GM18505 (cell line): ENCODE measurements around the gene CRABP2.

ENCODE experiments used
- ATAC-seq: cut with Tn5 transposase; IDR thresholded peaks from one replicate; pipeline ENCODE4 v1.9.1; 2021; ENCODE audit not compliant: unreplicated experiment
- POLR2A ChIP-seq: IDR thresholded peaks from 4 replicates; pipeline ENCODE4 v1.6.1; 2011; ENCODE audit warnings: borderline replicate concordance; ENCODE audit not compliant: insufficient read depth, insufficient read length; ENCODE audit errors: extremely low read depth

The CRABP2 gene

DNA sequence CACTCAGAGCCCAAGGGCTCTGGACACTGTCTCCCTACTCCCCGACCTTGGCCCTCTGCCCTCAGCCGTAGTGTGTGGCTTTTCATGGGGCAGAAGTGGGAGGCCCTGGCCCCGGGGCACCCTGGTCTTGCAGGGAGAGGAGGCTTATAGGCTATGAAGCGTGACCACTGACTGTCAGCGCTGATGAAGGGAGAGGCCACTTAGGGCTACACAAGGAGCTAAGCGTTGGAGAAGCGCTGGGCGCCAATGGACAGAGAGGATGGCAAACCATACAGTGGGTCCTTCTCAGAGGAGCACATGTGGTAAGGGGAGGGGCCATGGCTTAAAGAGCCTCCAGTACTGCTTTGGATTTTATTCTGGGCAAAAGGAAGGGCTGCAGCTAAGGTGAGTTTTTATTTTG lies 7.9 kb downstream of the CRABP2 start:
- no peak for TF ChIP-seq POLR2A
- no peak for ATAC-seq

- no peak for TF ChIP-seq POLR2A
- ATAC-seq, result no peak
These were observed 8.6 kb downstream of the CRABP2 start for GRCh38 chr1:156696755-156697154.

GRCh38 chr1:156694690-156694962 lies 10.8 kb downstream of the CRABP2 start:
- TF ChIP-seq POLR2A, result no peak
- no peak for ATAC-seq

GRCh38 chr1:156693848-156694689 lies 11.3 kb downstream of the CRABP2 start:
- ATAC-seq, result no peak
- TF ChIP-seq POLR2A, result no peak

GRCh38 chr1:156692925-156693847 lies 12.2 kb downstream of the CRABP2 start:
- no peak for ATAC-seq
- TF ChIP-seq POLR2A, result no peak

DNA sequence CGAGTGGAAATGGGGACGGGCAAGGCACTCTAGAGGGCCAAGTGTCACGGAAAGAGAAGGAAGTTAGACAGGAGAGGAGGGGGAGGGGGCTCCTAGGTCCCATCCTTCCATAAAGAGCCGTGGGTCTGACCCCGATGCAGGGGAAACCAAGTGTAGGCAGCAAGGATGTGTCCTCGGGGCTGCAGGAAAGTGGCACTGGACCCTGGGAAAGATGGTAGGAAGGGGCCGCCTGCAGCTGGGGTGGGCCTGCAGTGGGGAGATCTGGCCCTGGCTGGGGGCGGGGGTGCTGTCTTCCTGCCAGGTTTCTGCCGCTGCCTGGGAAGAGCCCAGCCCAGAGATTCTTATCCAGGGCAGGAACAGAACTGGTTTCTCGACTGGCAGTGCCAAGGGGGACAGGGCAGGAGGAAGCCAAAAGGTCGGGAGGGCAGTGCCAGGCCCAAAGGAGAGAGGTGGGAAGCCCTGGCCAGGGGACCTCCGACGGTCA lies 12.9 kb downstream of the CRABP2 start:
- no peak for ATAC-seq
- TF ChIP-seq POLR2A, result no peak

GRCh38 chr1:156691665-156692440 lies 13.5 kb downstream of the CRABP2 start:
- no peak for TF ChIP-seq POLR2A
- ATAC-seq, result no peak

GRCh38 chr1:156691191-156691590 lies 14.2 kb downstream of the CRABP2 start:
- no peak for TF ChIP-seq POLR2A
- no peak for ATAC-seq

DNA sequence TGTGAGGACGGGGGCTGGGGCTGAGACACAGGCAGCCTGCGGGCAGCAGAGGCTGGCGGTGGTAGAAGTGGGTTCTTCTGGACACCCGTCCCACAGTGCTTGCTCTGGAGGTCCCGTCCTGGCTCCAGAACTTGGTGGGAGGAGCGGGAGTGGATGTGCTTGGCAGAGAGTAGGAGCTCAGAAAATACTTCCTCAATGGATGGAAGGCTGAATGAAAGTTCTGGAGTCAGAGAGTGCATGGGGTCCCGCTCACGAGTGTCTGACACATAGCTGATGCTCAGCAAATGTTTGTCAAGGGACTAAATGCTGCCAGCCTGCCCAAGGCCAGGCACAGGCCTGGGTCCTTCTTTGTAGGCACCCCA lies 14.7 kb downstream of the CRABP2 start:
- TF ChIP-seq POLR2A, result no peak
- ATAC-seq, result no peak

GRCh38 chr1:156689953-156690674 lies 15.3 kb downstream of the CRABP2 start:
- no peak for TF ChIP-seq POLR2A
- ATAC-seq, result no peak

DNA sequence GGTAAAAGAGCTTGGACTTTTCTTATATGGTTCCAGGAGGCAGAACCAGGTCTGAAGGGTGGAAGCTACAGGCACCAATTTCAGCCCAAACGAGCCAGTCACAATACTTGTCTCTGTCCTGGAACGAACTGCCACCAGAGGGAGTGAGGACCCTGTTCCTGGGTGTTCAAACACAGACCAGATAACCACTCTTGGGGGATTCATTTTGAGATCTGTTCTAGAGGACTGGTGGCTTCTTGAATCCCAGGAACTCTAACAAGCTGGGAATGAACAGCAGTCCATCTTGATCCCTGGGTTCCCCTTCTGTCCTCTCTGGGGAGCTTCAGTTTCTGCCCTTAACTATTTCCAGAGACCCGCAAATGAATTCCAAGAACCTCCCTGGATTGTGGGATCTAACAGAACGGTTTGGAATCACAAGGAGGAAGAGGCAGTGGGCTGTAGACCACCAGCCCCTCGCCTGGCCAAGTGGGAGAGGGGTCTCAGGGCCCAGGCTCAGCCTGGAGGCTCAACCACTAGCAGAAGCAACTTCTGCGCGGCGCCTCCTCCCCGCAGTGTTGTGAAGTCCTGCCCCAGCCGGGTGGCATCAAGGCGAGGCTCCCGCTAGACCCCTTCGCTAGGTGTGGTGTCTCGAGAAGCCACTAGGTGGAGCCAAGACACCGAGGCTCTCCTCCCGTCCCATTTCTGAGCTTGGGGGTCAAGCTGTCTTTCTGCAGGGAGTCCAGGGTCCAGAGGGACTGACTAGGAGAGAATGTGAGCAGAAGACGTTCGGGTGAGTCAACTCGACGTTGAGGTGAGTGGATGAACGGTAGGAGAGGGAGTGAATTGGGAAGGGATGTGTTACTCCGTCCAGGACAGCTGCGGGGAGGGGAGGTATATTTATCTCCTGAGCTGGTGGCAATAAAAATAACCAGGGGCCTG lies 16.1 kb downstream of the CRABP2 start:
- no peak for TF ChIP-seq POLR2A
- peak; percentile 61 for ATAC-seq
